Measurements from ENCODE around the gene GDPD4.

GRCh38 chr11:77345621-77346020 is 44.1 kb upstream of the GDPD4 start:
- TF ChIP-seq CTCF (IDR thresholded peaks at IDR 0.05) (no peak), POLR2A (IDR thresholded peaks at IDR 0.05) (no peak), EP300 (IDR thresholded peaks at IDR 0.05) (no peak)

Measured in stomach (tissue), 4 donors.